HG03196 (cell line): ENCODE measurements around the gene COMMD9.

ENCODE experiments used
- ATAC-seq: cut with Tn5 transposase; IDR thresholded peaks from one replicate; pipeline ENCODE4 v1.9.1; 2021; ENCODE audit not compliant: unreplicated experiment

COMMD9 gene

GRCh38 chr11:36227044-36227443 is 62.2 kb downstream of the COMMD9 start:
- ATAC-seq: no peak

- no peak for ATAC-seq
Observed at GRCh38 chr11:36224209-36224882, 64.9 kb downstream of the COMMD9 start.

- ATAC-seq: no peak
Observed at GRCh38 chr11:36222831-36223635, 66.2 kb downstream of the COMMD9 start.
